SK-N-SH (cell line): ENCODE measurements around the gene PRDM5. TPM values are rescaled to one million over a fixed set of nuclear protein-coding genes. Genes with fewer than 3 reads are reported as not detected.

Experiments
- CTCF ChIA-PET: fragments of 300-600, 350-600 bp; formaldehyde crosslinking; extraction: SDS; loops from one replicate; lab custom pipeline; 2021; lab: Yijun Ruan, JAX
- POLR2A ChIA-PET: fragments of 350-600 bp; sonication (Branson Sonifier 250); formaldehyde crosslinking; extraction: SDS; loops from one replicate; lab custom pipeline; 2020; ENCODE audit warnings: antibody characterized with exemption, inconsistent platforms; lab: Yijun Ruan, JAX
- DNase-seq: peaks from one replicate; pipeline ENCODE4 v3.0.0; 2012
- H2AFZ ChIP-seq: fragments of 200-600 bp; sonication (generic); 2 replicates; pipeline ENCODE4 v1.8.1; 2016; ENCODE audit warnings: antibody characterized with exemption, mild to moderate bottlenecking, low read depth
- H3F3A ChIP-seq: fragments of 200-600 bp; sonication (generic); replicated peaks from 2 replicates; pipeline ENCODE3; 2016; ENCODE audit warnings: antibody characterized with exemption, mild to moderate bottlenecking; ENCODE audit not compliant: insufficient read depth
- H3K27ac ChIP-seq, 2 experiments: fragments of 200-500 bp in 1 of 2; fragments of 200-600 bp in 1 of 2; sonication (Bioruptor generic) in 1 of 2; sonication (generic), shearing (Covaris generic) in 1 of 2; 2 replicates each; pipeline versions ENCODE4 v1.5.1 to v1.6.1; 2014 to 2016; ENCODE audit warnings: low read depth in 2 of 2, inconsistent platforms in 1 of 2, low read length in 1 of 2, mild to moderate bottlenecking in 1 of 2, mixed read lengths in 1 of 2
- H3K27me3 ChIP-seq: fragments of 200-600 bp; sonication (generic), shearing (Covaris generic); 2 replicates; pipeline ENCODE4 v1.6.1; 2016; ENCODE audit warnings: mixed run types; ENCODE audit not compliant: insufficient read depth
- H3K36me3 ChIP-seq, 2 experiments: fragments of 200-500 bp in 1 of 2; fragments of 200-600 bp in 1 of 2; sonication (Bioruptor generic) in 1 of 2; sonication (generic) in 1 of 2; replicated peaks in 1 of 2; 2 replicates each; pipeline versions ENCODE3 to v1.5.1; 2014 to 2016; ENCODE audit warnings: low read length in 1 of 2, mild to moderate bottlenecking in 1 of 2; ENCODE audit not compliant: insufficient read depth in 2 of 2, control insufficient read depth in 1 of 2
- H3K4me1 ChIP-seq, 2 experiments: fragments of 200-500 bp in 1 of 2; fragments of 200-600 bp in 1 of 2; sonication (Bioruptor generic) in 1 of 2; sonication (generic), shearing (Covaris generic) in 1 of 2; 2 replicates each; pipeline versions ENCODE4 v1.5.1 to v1.6.1; 2014 to 2016; ENCODE audit warnings: low read depth in 1 of 2, low read length in 1 of 2, mixed run types in 1 of 2; ENCODE audit not compliant: insufficient read depth in 2 of 2, control insufficient read depth in 1 of 2
- H3K4me2 ChIP-seq: fragments of 200-600 bp; sonication (generic), shearing (Covaris generic); 2 replicates; pipeline ENCODE4 v1.6.1; 2017; ENCODE audit warnings: mixed run types
- H3K4me3 ChIP-seq, 2 experiments: fragments of 200-500 bp in 1 of 2; fragments of 200-600 bp in 1 of 2; sonication (Bioruptor generic) in 1 of 2; sonication (generic), shearing (Covaris generic) in 1 of 2; 2 replicates each; pipeline versions ENCODE4 v1.5.1 to v1.8.1; 2014 to 2016; ENCODE audit warnings: low read depth in 2 of 2, inconsistent platforms in 1 of 2, low read length in 1 of 2, mild to moderate bottlenecking in 1 of 2, mixed read lengths in 1 of 2, moderate library complexity in 1 of 2
- H3K79me2 ChIP-seq: fragments of 200-600 bp; sonication (generic); 2 replicates; pipeline ENCODE4 v1.8.1; 2017; ENCODE audit warnings: mild to moderate bottlenecking; ENCODE audit not compliant: insufficient read depth
- H3K9ac ChIP-seq: fragments of 200-600 bp; sonication (generic); 2 replicates; pipeline ENCODE4 v1.6.1; 2017; ENCODE audit warnings: mixed run types
- H3K9me2 ChIP-seq: fragments of 200-600 bp; sonication (generic); 2 replicates; pipeline ENCODE4 v1.6.1; 2017; ENCODE audit warnings: mixed run types
- H3K9me3 ChIP-seq: fragments of 200-600 bp; sonication (generic); 2 replicates; pipeline ENCODE4 v1.6.1; 2017; ENCODE audit warnings: mixed run types, mild to moderate bottlenecking, moderate library complexity
- H4K20me1 ChIP-seq: fragments of 200-600 bp; sonication (generic); 2 replicates; pipeline ENCODE4 v1.6.1; 2017; ENCODE audit warnings: mild to moderate bottlenecking, mixed run types; ENCODE audit not compliant: insufficient read depth
- CTCF ChIP-seq: fragments of 200-600 bp; sonication (generic); IDR thresholded peaks from 2 replicates; pipeline ENCODE4 v1.6.1; 2017; ENCODE audit warnings: antibody characterized with exemption, mild to moderate bottlenecking, moderate library complexity
- EP300 ChIP-seq, 2 experiments: IDR thresholded peaks; 2 replicates each; pipeline versions ENCODE4 v1.4.0 to v1.6.1; 2012; ENCODE audit warnings: borderline replicate concordance in 1 of 2, low read depth in 1 of 2, low read length in 1 of 2
- FOSL2 ChIP-seq: IDR thresholded peaks from 2 replicates; pipeline ENCODE4 v1.4.0; 2012; ENCODE audit warnings: low read depth, mild to moderate bottlenecking, moderate library complexity, borderline replicate concordance
- FOXJ3 ChIP-seq: sonication (generic); formaldehyde crosslinking; IDR thresholded peaks from 2 replicates; pipeline ENCODE4 v1.5.1; 2020; ENCODE audit warnings: mild to moderate bottlenecking, missing genetic modification reagents
- FOXM1 ChIP-seq: IDR thresholded peaks from 2 replicates; pipeline ENCODE4 v1.4.0; 2012; ENCODE audit warnings: low read depth, mild to moderate bottlenecking
- GABPA ChIP-seq: IDR thresholded peaks from 2 replicates; pipeline ENCODE4 v1.4.0; 2012; ENCODE audit warnings: low read depth, mild to moderate bottlenecking
- GATA2 ChIP-seq: sonication (generic); formaldehyde crosslinking; IDR thresholded peaks from 2 replicates; pipeline ENCODE4 v1.5.0; 2020; ENCODE audit warnings: mild to moderate bottlenecking, missing genetic modification reagents
- JUND ChIP-seq: IDR thresholded peaks from 2 replicates; pipeline ENCODE4 v1.4.0; 2012
- MAX ChIP-seq: IDR thresholded peaks from 2 replicates; pipeline ENCODE4 v1.4.0; 2012; ENCODE audit warnings: low read depth
- MXI1 ChIP-seq: IDR thresholded peaks from 2 replicates; pipeline ENCODE4 v1.6.1; 2012; ENCODE audit warnings: mild to moderate bottlenecking, low read depth, low read length, improper control_type of control experiment
- NRF1 ChIP-seq: IDR thresholded peaks from 2 replicates; pipeline ENCODE4 v1.6.1; 2012; ENCODE audit warnings: low read depth, mild to moderate bottlenecking, low read length
- POLR2AphosphoS5 ChIP-seq: IDR thresholded peaks from 2 replicates; pipeline ENCODE4 v1.6.1; 2012; ENCODE audit warnings: low read depth, low read length
- RAD21 ChIP-seq: IDR thresholded peaks from 2 replicates; pipeline ENCODE4 v1.6.1; 2012; ENCODE audit warnings: mild to moderate bottlenecking, low read length
- RFX5 ChIP-seq: IDR thresholded peaks from 2 replicates; pipeline ENCODE4 v1.6.1; 2012; ENCODE audit warnings: mild to moderate bottlenecking, improper control_type of control experiment, low read length
- RXRA ChIP-seq: IDR thresholded peaks from 2 replicates; pipeline ENCODE4 v1.4.0; 2012; ENCODE audit warnings: low read depth, mild to moderate bottlenecking, borderline replicate concordance
- SMC3 ChIP-seq: IDR thresholded peaks from 2 replicates; pipeline ENCODE4 v1.6.1; 2012; ENCODE audit warnings: low read depth, low read length, improper control_type of control experiment
- TAF1 ChIP-seq: IDR thresholded peaks from 2 replicates; pipeline ENCODE4 v1.6.1; 2012; ENCODE audit warnings: low read depth, mild to moderate bottlenecking, low read length, moderate library complexity, borderline replicate concordance
- TCF12 ChIP-seq: IDR thresholded peaks from 2 replicates; pipeline ENCODE4 v1.4.0; 2012
- USF1 ChIP-seq: IDR thresholded peaks from 2 replicates; pipeline ENCODE4 v1.4.0; 2012; ENCODE audit warnings: low read depth, borderline replicate concordance
- USF2 ChIP-seq: fragments of 150-350 bp; IDR thresholded peaks from 2 replicates; pipeline ENCODE4 v1.6.1; 2017; ENCODE audit warnings: antibody characterized with exemption, low read length, low read depth, borderline replicate concordance
- YY1 ChIP-seq: IDR thresholded peaks from 2 replicates; pipeline ENCODE4 v1.4.0; 2012; ENCODE audit warnings: low read depth, mild to moderate bottlenecking
- WGBS: methylation state at CpG from one replicate; pipeline ENCODE4 v1.1.6; 2017; ENCODE audit warnings: low lambda C conversion rate; 5-methylcytosine and 5-hydroxymethylcytosine counted together
- polyA plus RNA-seq, 3 experiments: library from polyadenylated mRNA; depleted of rRNA; stranded (reverse); fragments of >200 nt; gene quantifications; 2 replicates each; pipeline ENCODE4 v1.2.3, GENCODE V29; 2012

Gene PRDM5
- polyA plus RNA-seq, 1 of the 3 experiments (the other 2 are of a cell fraction) = 3.8 TPM

- no peak for DNase-seq
- Histone ChIP-seq H3F3A (no peaks in the 10 kb centered on the region), H3K4me2 (no peak overlapping the region), H3K9me3 (no peaks in the 10 kb centered on the region), H3K27ac (no peak overlapping the region), H3K9me2 (no peaks in the 10 kb centered on the region), H3K27me3 (no peaks in the 10 kb centered on the region), H3K79me2 (no peaks in the 10 kb centered on the region), H3K4me1 (peaks cover 0 to 11% of the 10 kb centered on the region in 2 experiments; a peak in 2 of 4 replicates), H3K36me3 (no peaks in the 10 kb centered on the region), H3K4me3 (no peak overlapping the region), H2AFZ (no peak overlapping the region), H4K20me1 (no peaks in the 10 kb centered on the region), H3K9ac (no peak overlapping the region)
- peak; percentile 47 for TF ChIP-seq USF1
- no peak for TF ChIP-seq FOXJ3
- TF ChIP-seq FOSL2 = peak; percentile 22; the same call in 1 of the 2 replicates
- CTCF ChIA-PET = no interaction called here
- WGBS = 76% methylated on average over 4 of the region's 4 CpGs
- POLR2A ChIA-PET = no interaction called here
Observed at GRCh38 chr4:120728892-120729675, 193.4 kb downstream of the PRDM5 start.

- no peaks in the 10 kb centered on the region for H3K9me2 ChIP-seq
- DNase-seq = peak; percentile 46
- H3K27ac ChIP-seq = peak overlapping the region in 1 of 2 experiments; percentile 64; a peak in 2 of 4 replicates
- no peak overlapping the region for H3K4me3 ChIP-seq
- POLR2A ChIA-PET = interaction anchor here (0.6 kb wide), 1 partner anchor 289 kb away, joined by 3 read pairs; no protein-coding TSS in a partner anchor
- H3K36me3 ChIP-seq = no peaks in the 10 kb centered on the region
- WGBS = 68% methylated on average over 6 of the region's 6 CpGs
- H3K4me1 ChIP-seq = peaks cover 0 to 12% of the 10 kb centered on the region in 2 experiments; a peak in 2 of 4 replicates
- H3K9me3 ChIP-seq = no peaks in the 10 kb centered on the region
- H3K79me2 ChIP-seq = no peaks in the 10 kb centered on the region
- H3F3A ChIP-seq = no peaks in the 10 kb centered on the region
- no peak overlapping the region for H3K9ac ChIP-seq
- no peaks in the 10 kb centered on the region for H4K20me1 ChIP-seq
- no peak overlapping the region for H3K4me2 ChIP-seq
- CTCF ChIA-PET = interaction anchor here (0.6 to 1.2 kb wide), 4 partner anchors 13 to 371 kb away, joined by 3 read pairs; no protein-coding TSS in a partner anchor
- H3K27me3 ChIP-seq = no peaks in the 10 kb centered on the region
- no peak overlapping the region for H2AFZ ChIP-seq
- TF ChIP-seq YY1 (no peak), NRF1 (no peak), RXRA (no peak), RAD21 (peak; percentile 26), JUND (no peak), GATA2 (peak; percentile 90), EP300 (IDR thresholded peaks at IDR 0.05; ENCODE audit: borderline replicate concordance in 1 of 2, low read depth in 1 of 2, low read length in 1 of 2) (peak in 1 of 2 experiments; percentile 77; a peak in 2 of 4 replicates), USF1 (no peak), TCF12 (no peak), SMC3 (no peak), MAX (no peak), FOXM1 (no peak), POLR2AphosphoS5 (no peak), GABPA (no peak), TAF1 (no peak), FOSL2 (no peak), MXI1 (peak; percentile 53; the same call in 1 of the 2 replicates), USF2 (no peak), RFX5 (no peak), CTCF (no peak)
Observed at GRCh38 chr4:120725639-120726580, 196.6 kb downstream of the PRDM5 start.
